Heart right ventricle (tissue), 16 donors: ENCODE measurements around the gene CHID1. TPM values are rescaled to one million over a fixed set of nuclear protein-coding genes. Genes with fewer than 3 reads are reported as not detected.

Source experiments
- ATAC-seq, 8 donors: fragments of 200-7000 bp; cut with Tn5 transposase; one replicate each; pipeline ENCODE4 v1.9.1; 2020; ENCODE audit warnings: mild to moderate bottlenecking in 8 of 8, moderate library complexity in 8 of 8, moderate number of reproducible peaks in 1 of 8
- DNase-seq, 2 donors: peaks; one replicate each; pipeline ENCODE4 v3.0.0-alpha.2; 2020
- H3K27ac ChIP-seq, 10 donors: fragments of 200-600 bp; sonication (generic) in 2 of 10; one replicate each; pipeline versions ENCODE4 v1.5.0 to v1.8.0; 2020 to 2022; ENCODE audit warnings: mild to moderate bottlenecking in 3 of 10
- H3K27me3 ChIP-seq, 7 donors: fragments of 200-600 bp; one replicate each; pipeline ENCODE4 v1.8.0; 2021 to 2022; ENCODE audit warnings: mild to moderate bottlenecking in 2 of 7
- H3K36me3 ChIP-seq, 9 donors: fragments of 200-600 bp; sonication (generic) in 1 of 9; one replicate each; pipeline versions ENCODE4 v1.5.0 to v1.8.0; 2020 to 2022; ENCODE audit warnings: mild to moderate bottlenecking in 2 of 9
- H3K4me1 ChIP-seq, 9 donors: fragments of 200-600 bp; sonication (generic) in 1 of 9; one replicate each; pipeline versions ENCODE4 v1.5.0 to v1.8.0; 2020 to 2022; ENCODE audit warnings: mild to moderate bottlenecking in 4 of 9
- H3K4me3 ChIP-seq, 10 donors: fragments of 200-600 bp; sonication (generic) in 2 of 10; one replicate each; pipeline versions ENCODE4 v1.5.0 to v1.8.0; 2020 to 2022; ENCODE audit warnings: mild to moderate bottlenecking in 7 of 10, moderate library complexity in 2 of 10
- H3K9me3 ChIP-seq, 11 donors: fragments of 200-600 bp in 10 of 11; sonication (generic) in 2 of 11; one replicate each; pipeline versions ENCODE4 v1.5.0 to v1.8.0; 2013 to 2022; ENCODE audit warnings: mild to moderate bottlenecking in 2 of 11, control low read depth in 1 of 11, moderate library complexity in 1 of 11
- CTCF ChIP-seq, 9 donors: fragments of 200-600 bp; sonication (generic) in 2 of 9; IDR thresholded peaks; one replicate each; pipeline versions ENCODE4 v1.5.0 to v1.8.0; 2021 to 2022; ENCODE audit warnings: antibody characterized with exemption in 9 of 9, mild to moderate bottlenecking in 5 of 9, moderate library complexity in 1 of 9
- WGBS, 2 donors: extraction: QIAGEN DNeasy Blood & Tissue Kit; methylation state at CpG; one replicate each; pipeline ENCODE4 v1.1.7; 2013; ENCODE audit warnings: inconsistent platforms in 1 of 2; 5-methylcytosine and 5-hydroxymethylcytosine counted together
- intact Hi-C, 10 donors: fragments of 100-400 bp; cut with DNase I; formaldehyde crosslinking; loops; one replicate each; pipeline versions ENCODE4 v1.11.1 to v1.14.2; 2022
- polyA plus RNA-seq, 2 donors: library from polyadenylated mRNA; stranded (reverse); fragments of 200-250 nt; gene quantifications; one replicate each; pipeline ENCODE4 v1.2.3, GENCODE V29; 2013
- total RNA-seq, 10 donors: library from RNA; stranded (reverse); fragmentation: NEBNext Ultra II Directional in 3 of 10; extraction: Animal tissue kit (Norgen Biotek cat#: 25700) in 3 of 10; gene quantifications; one replicate each; pipeline versions ENCODE4 v1.2.1 to v1.2.4, GENCODE V29; 2021 to 2023
- donor health status: Arrhythmogenic right ventricular cardiomyopathy.
- donor health status: ischemic (EF 13 %, LVEDD 7.1; RV severe dilation, severe dysfunction).
- donor health status: healthy with polysubstance abuse.
- donor health status: DM: no; HTN: yes; CAD: no.
- donor health status: DM: no; HTN: no; CAD: no.
- donor health status: ischemic (EF 25% LVEDD 6.9; RV normal size, moderate dysfunction).
- donor health status: ischemic (EF 25% LVEDD 5.7; RV mildly dilated, moderate dysfunction).
- donor health status: healthy.
- donor health status: DM: yes; HTN: yes; CAD: no.
- donor health status: Ischemic cardiomyopathy.
- donor health status: ischemic (EF 35%, LVEDD 5.7; RV mildly dilated, moderate dysfunction).
- donor health status: nonischemic (EF 11% LVEDD 7.7; RV severe dilation, severe dysfunction).
- donor health status: DM: yes; HTN: yes; CAD: no.
- donor health status: PGD.
- donor health status: ischemic (EF 29% LVEDD 5.4; RV normal size, mild dysfunction).
- donor health status: nonischemic (EF 23%, LVEDD 6.1; RV moderate dilation, normal function).

The CHID1 gene
- total and polyA plus RNA-seq, 12 donors = 40.1 to 75.2 (median 57.5) TPM

- Histone ChIP-seq H3K27ac (no peak overlapping the region), H3K9me3 (no peaks in the 10 kb centered on the region), H3K4me3 (no peak overlapping the region), H3K27me3 (no peaks in the 10 kb centered on the region), H3K36me3 (peaks cover 0 to 55% (median 39%) of the 10 kb centered on the region in 9 donors), H3K4me1 (no peaks in the 10 kb centered on the region)
- DNase-seq (no peak), ATAC-seq (peak in 5 of 8 donors; percentile 5 to 31 (median 12))
- intact Hi-C loops = no loop called here
- TF ChIP-seq CTCF (IDR thresholded peaks at IDR 0.05) = peak in 4 of 9 donors; percentile 2 to 26 (median 16)
- WGBS, 2 donors = 58 to 73% methylated on average over 10 of the region's 10 CpGs
These were observed 12.5 kb downstream of the CHID1 start for GRCh38 chr11:898143-898511.

GRCh38 chr11:897253-898142, 13.1 kb downstream of the CHID1 start:
- intact Hi-C loops = no loop called here
- TF ChIP-seq CTCF (IDR thresholded peaks at IDR 0.05) = no peak
- 80 to 81% methylated on average over 17 of the region's 17 CpGs for WGBS, 2 donors
- H3K27ac ChIP-seq = no peak overlapping the region
- no peaks in the 10 kb centered on the region for H3K9me3 ChIP-seq
- no peak for DNase-seq
- peaks cover 0 to 48% (median 36%) of the 10 kb centered on the region in 9 donors for H3K36me3 ChIP-seq
- peak in 1 of 8 donors; percentile 3 for ATAC-seq
- H3K4me1 ChIP-seq = no peaks in the 10 kb centered on the region
- H3K27me3 ChIP-seq = no peaks in the 10 kb centered on the region
- no peak overlapping the region for H3K4me3 ChIP-seq

GRCh38 chr11:895331-896110, 15.1 kb downstream of the CHID1 start:
- Histone ChIP-seq H3K27me3 (no peaks in the 10 kb centered on the region), H3K27ac (no peak overlapping the region), H3K4me3 (no peak overlapping the region), H3K4me1 (no peaks in the 10 kb centered on the region), H3K36me3 (peaks cover 0 to 33% (median 20%) of the 10 kb centered on the region in 9 donors), H3K9me3 (no peaks in the 10 kb centered on the region)
- no peak for TF ChIP-seq CTCF (IDR thresholded peaks at IDR 0.05)
- no peak for ATAC-seq
- intact Hi-C loops = no loop called here
- no peak for DNase-seq
- WGBS, 2 donors = 87 to 90% methylated on average over 26 of the region's 26 CpGs

- no peak overlapping the region for H3K4me3 ChIP-seq
- WGBS, 2 donors = 89% methylated on average over 12 of the region's 12 CpGs
- TF ChIP-seq CTCF (IDR thresholded peaks at IDR 0.05) = no peak
- ATAC-seq (no peak), DNase-seq (no peak)
- intact Hi-C loops = no loop called here
- H3K9me3 ChIP-seq = no peaks in the 10 kb centered on the region
- peaks cover 0 to 29% (median 12%) of the 10 kb centered on the region in 9 donors for H3K36me3 ChIP-seq
- no peaks in the 10 kb centered on the region for H3K4me1 ChIP-seq
- H3K27me3 ChIP-seq = no peaks in the 10 kb centered on the region
- H3K27ac ChIP-seq = no peak overlapping the region
These were observed 15.9 kb downstream of the CHID1 start for GRCh38 chr11:894575-895201.
